ENCODE results near the gene RAPGEFL1.

- TF ChIP-seq CTCF (IDR thresholded peaks at IDR 0.05) (no peak), NFYB (CRISPR knock-in tag; conservative IDR thresholded peaks at IDR 0.05; ENCODE audit: low read depth) (no peak), HMGXB4 (CRISPR knock-in tag; IDR thresholded peaks at IDR 0.05) (peak; percentile 69), SP1 (CRISPR knock-in tag; conservative IDR thresholded peaks at IDR 0.05) (0 out of 2 replicates have a peak, but pooled peaks have one; percentile 27), ZNF121 (CRISPR knock-in tag; IDR thresholded peaks at IDR 0.05) (no peak), ZSCAN18 (CRISPR knock-in tag; IDR thresholded peaks at IDR 0.05) (no peak), ZNF232 (CRISPR knock-in tag; IDR thresholded peaks at IDR 0.05) (no peak)
Measured at GRCh38 chr17:40178021-40178601, 841 bp downstream of the RAPGEFL1 start.
